Activated CD8-positive, alpha-beta memory T cell treated with anti-CD3 and anti-CD28 coated beads, Interleukin-2, amount 50 U/mL, for 1 hour (primary cell): ENCODE data around the gene PPFIBP2.

ENCODE experiments used
- DNase-seq: peaks from one replicate; pipeline ENCODE4 v3.0.0-alpha.2; 2020; ENCODE audit errors: extremely low read depth

PPFIBP2 gene

DNA sequence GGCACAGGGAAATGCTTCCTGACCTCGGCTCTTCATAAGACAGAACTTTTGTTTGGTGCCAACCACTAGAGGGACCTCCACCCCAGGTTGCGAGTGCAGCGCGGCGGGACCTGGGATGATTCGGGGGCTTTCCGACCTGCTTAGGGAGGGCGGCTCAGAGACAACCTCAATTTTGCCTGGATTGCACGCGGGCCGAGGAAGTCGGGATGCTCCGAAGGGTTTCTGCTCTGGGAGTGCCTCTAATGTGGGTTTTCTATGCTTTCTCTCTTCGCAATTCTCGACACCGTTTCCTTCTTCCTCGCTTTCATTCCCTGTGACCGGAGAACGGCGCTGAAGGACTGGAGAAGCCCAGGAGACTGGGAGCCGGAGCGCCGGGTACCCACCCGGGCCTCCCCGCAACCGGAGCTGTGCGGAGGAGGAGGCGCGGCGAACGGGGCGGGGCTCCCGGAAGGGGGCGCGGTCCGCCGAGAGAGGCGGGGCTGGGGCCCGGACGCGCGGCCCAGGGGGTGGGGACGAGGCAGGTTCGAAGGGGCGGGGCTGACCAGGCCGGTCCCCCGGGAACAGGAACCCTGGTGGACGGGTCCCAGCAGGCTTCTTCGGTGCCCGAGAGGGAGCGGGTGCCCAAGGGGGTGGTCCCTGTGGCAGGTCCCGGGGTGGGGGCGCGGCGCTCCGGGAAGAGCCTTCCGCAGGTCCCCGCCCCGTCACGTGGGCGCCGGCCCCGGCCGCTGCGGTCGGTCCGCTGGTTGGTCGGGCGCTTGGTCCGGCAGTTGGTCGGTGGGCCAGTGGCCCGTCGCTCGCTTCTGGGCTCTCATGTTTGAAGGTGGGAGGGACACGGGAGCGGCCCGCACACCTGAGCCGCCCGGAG, at the start of gene PPFIBP2:
Gene PPFIBP2 (plus strand): TSS at position 766 of the 865 bp plus-strand sequence. CDS start 35,477 bp downstream, outside the sequence.
- DNase-seq: peak; percentile 37

DNA sequence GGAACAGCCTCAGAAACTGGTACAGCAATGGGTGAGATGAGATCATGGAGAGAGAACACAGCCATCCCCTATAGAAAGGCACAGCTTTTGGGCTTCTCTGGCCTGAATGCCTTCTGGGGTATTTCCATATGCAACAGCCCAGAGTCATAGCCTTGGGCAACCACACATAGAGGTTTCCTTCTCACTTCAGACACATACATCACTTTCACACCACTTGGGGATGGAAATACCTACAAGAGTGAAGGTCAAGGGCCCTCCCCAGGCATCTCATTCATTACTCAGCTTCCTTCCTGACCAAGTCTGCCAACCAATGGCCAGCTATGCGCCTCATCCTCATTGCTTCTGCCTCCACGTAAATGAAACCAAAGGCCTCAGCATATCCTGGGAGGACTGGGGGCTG, 46.1 kb upstream of the PPFIBP2 start:
- DNase-seq: no peak

DNA sequence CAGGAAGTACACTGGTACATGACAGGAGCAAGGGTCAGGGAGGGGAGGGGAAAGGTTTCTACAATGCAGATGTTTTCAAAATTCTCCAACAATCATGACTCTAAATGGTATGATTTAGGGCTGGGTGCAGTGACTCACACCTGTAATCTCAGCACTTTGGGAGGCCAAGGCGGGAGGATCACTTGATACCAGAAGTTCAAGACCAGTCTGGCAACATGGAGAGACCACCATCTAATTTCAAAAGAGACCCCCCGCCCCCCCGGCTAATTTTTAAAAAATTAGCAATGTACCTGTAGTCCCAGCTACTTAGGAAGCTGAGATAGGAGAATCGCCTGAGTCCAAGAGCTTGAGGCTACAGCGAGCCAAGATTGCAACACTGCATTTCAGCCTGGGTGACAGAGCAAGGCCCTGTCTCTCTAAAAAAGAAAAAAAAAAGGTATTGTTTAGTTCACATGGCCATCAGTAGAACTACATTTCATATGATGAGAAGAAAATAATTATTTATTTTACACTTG, 44.4 kb upstream of the PPFIBP2 start:
- no peak for DNase-seq

- no peak for DNase-seq
Measured at GRCh38 chr11:7471071-7471470, 42.7 kb upstream of the PPFIBP2 start.

DNA sequence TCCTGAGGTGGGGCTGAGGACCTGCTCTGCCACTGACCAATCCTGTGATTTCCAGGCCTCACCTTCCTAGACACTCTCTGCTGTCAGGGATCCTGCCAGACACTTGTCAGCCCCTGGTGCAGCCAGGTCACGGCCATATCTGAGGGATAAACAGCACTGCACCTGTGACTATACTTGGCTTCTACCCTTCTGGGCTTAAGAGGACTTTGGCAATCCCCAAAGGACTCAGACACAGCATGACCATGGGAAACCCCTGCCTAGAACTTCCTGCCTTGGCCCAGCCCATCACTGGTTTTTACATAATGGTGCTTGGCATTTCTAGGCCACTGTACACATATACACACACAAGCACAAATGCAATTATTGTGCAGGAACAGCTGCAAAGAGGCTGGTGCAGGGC, 40.1 kb upstream of the PPFIBP2 start:
- DNase-seq: no peak

DNA sequence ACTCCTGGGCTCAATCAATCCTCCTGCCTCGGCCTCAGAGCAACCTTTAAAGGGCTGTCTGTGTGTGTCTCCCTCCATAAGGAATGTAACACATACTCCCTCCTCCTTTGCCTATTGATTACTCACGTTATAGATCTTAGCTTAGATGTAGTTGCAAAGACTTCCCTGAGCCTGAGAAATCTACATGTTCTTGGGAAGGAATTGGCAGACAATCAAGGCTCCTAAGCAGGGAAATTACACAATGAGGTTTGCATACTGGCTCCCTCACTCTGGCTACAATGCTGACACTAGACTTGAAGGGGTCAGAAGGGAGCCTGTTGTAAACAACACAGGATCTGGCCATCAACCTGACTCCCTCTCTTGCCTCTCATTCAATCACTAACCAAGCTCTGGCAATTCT, 33.7 kb upstream of the PPFIBP2 start:
- no peak for DNase-seq

GRCh38 chr11:7484131-7484530, 29.7 kb upstream of the PPFIBP2 start:
- no peak for DNase-seq

GRCh38 chr11:7484645-7485044, 29.2 kb upstream of the PPFIBP2 start:
- DNase-seq: no peak

DNA sequence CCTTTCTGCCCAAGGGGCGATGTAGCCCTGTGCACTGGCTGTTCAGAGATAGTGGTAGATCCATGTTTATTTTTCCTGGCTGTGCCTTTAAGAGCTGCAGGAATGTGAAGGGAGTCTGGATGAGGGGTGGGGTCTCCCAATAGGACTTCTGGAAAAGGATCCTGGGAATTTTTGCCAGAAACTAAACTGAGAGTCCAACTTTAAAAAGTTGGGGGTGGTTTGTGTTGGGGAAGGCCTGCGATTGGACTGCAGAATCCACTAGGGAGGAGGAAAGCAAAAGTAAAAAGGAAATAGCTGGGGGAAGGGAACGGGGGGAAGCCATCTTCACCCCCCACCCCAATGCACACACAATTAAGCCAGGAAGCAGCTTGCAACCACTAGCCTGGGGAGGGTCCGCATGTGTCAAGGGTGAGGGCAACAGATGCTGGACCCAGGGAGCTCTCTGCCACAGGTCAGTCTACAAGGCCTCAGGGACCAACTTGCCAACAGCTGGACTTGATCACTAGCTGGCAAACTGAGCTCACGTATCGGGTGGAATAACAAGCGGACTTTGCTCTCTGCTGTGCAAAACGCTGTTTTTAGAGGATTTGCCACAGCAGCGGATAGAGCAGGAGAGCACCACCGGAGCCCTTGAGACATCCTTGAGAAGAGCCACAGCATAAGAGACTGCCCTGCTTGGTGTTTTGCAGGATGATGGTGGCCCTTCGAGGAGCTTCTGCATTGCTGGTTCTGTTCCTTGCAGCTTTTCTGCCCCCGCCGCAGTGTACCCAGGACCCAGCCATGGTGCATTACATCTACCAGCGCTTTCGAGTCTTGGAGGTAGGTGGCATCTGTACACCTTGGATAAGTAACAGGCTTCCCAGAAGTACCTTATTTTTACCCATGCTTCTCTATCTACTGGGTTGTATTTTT, 28.4 kb upstream of the PPFIBP2 start, which contains the start of gene OLFML1:
Gene OLFML1 (plus strand): TSS at position 321 of the 912 bp plus-strand sequence. CDS start 370 bp downstream, at position 691.
- no peak for DNase-seq

- no peak for DNase-seq
Measured at GRCh38 chr11:7486098-7486780, 27.6 kb upstream of the PPFIBP2 start.

DNA sequence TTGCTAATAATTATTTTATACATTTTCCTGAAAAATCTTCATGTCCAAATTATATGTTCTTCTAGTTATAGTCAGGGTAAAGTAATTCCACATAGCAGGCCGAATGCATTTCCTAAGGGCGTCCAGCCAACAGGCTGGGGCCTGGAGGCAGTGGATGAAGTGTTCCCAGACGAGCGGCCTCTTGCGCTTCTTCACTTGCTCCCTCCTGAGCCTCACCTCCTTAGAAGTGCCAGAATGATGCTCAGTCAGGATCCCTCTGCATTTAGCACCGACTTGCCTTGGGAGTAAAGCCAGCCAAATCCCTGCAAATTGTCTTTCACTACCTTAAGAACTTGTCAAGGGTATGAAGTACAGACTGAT, 27.0 kb upstream of the PPFIBP2 start:
- no peak for DNase-seq

GRCh38 chr11:7487360-7487759, 26.4 kb upstream of the PPFIBP2 start:
- DNase-seq: no peak

DNA sequence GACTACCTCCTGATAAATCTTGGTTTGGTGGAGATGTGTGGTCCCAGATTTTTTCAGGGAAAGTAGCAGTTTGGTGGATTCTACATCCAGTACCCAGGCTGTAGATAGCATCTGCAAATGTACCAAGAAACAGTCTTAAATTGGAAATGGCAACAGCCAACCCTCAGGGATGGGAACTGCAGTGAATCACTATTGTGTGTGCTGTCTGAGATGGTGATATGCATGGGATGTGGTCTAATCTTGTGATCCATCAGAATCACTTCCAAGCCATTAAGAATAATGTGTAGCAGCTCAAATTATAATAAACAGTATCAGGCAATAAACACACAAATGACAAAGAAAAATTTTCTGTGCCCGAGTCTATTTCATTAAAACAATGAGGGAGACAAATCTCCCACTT, 25.1 kb upstream of the PPFIBP2 start:
- no peak for DNase-seq

GRCh38 chr11:7489376-7489775, 24.4 kb upstream of the PPFIBP2 start:
- DNase-seq: no peak

- no peak for DNase-seq
Measured at GRCh38 chr11:7490054-7490453, 23.7 kb upstream of the PPFIBP2 start.

GRCh38 chr11:7490535-7490934, 23.3 kb upstream of the PPFIBP2 start:
- DNase-seq: no peak

DNA sequence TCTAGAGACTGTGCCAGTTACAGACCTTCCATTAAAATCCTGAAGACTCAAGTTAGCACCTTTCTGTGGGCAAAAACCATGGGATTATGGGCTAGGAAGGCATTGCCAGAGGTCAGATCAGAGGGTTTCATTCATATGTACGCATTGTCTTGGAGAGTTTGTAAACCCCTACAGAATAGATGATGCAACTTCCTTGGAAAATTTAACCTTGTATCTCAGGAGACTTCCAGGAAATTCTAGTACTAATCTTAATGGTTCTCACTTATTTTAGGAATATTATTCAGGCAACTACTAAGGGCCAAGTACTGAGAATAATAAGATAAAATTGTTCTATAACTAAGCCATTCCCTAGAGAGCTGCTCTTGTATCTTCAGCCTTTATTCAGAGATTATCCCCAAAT, 21.5 kb upstream of the PPFIBP2 start:
- DNase-seq: no peak

- no peak for DNase-seq
Measured at GRCh38 chr11:7493670-7494069, 20.1 kb upstream of the PPFIBP2 start.

DNA sequence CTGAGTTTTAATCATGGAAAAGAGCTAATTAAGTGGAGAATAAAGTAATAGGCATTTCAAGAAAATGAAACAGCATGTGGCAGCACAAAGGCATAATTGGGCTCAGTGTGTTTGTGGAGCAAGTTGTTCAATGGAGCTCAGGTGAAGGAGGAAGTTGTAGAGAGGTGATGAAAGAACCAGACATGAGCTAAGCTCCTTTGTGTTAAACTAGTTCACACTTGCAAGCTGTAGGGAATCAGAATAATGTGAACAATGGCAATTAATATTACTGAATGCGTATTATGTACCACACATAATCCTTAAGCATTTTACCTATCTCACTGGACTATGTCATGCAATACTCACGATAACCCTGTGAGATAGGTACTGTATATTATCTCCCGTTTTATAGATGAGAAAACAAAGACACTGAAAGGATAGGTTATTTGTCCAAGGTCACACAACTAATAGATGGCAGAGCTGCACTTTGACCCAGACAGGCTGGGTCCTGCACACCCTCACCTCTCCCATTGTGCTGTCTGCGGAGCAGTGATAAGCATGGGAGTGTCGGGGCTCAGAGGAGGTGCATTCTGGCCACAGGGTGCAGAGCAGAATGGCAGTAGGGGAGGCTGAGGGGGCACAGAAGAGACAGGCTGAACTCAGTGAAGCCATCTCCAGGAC, 19.6 kb upstream of the PPFIBP2 start:
- DNase-seq: no peak

DNA sequence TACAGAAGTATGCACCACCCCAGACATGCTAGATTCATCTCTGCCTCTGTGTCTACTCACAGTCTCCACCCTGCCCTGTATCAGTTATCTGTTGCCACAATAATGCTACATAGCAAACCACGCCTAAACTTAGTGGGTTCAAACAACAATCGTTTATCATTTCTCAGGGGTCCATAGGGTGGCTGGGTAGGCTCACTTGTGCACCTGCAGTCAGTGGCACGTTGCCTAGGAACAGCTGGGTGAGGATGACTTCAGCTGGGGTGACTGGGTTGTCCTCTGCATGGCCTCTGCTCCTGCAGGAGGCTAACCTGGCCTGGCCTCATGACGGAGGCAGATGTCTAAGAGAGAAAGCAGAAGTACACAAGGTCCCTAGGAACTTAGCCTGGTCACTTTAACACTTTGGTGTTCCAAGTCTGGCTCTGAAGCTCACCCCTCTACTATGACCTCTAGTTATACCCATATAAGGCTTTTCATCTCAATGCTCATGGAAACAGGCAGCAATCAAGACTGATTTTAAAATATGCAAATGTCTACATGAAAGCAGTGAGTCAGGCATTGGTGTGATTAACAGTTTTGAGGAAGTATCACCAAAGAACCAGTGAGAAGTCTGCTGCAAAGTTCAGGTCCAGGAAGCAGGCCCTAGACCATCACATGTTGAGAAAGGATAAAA, 17.8 kb upstream of the PPFIBP2 start:
- no peak for DNase-seq

- no peak for DNase-seq
Measured at GRCh38 chr11:7498193-7498592, 15.6 kb upstream of the PPFIBP2 start.
